Hepatocyte (in vitro differentiated cells): ENCODE measurements around the gene JADE1.

Source experiments
- EZH2 ChIP-seq: fragments of 200-600 bp; sonication (generic); IDR thresholded peaks from 2 replicates; pipeline ENCODE4 v1.6.1; 2016; ENCODE audit warnings: antibody characterized with exemption, mild to moderate bottlenecking, borderline replicate concordance
- EZH2phosphoT487 ChIP-seq: fragments of 200-600 bp; sonication (generic); IDR thresholded peaks from one replicate; pipeline ENCODE4 v1.6.1; 2018; ENCODE audit warnings: antibody characterized with exemption, mild to moderate bottlenecking, low read depth, moderate library complexity; ENCODE audit not compliant: unreplicated experiment, severe bottlenecking
- TF ChIP-seq, protein P1 (sequence below): fragments of 200-600 bp; sonication (generic); IDR thresholded peaks from 2 replicates; pipeline ENCODE4 v1.5.1; 2016; ENCODE audit warnings: antibody characterized with exemption, mild to moderate bottlenecking; ENCODE audit not compliant: poor library complexity

DNA sequence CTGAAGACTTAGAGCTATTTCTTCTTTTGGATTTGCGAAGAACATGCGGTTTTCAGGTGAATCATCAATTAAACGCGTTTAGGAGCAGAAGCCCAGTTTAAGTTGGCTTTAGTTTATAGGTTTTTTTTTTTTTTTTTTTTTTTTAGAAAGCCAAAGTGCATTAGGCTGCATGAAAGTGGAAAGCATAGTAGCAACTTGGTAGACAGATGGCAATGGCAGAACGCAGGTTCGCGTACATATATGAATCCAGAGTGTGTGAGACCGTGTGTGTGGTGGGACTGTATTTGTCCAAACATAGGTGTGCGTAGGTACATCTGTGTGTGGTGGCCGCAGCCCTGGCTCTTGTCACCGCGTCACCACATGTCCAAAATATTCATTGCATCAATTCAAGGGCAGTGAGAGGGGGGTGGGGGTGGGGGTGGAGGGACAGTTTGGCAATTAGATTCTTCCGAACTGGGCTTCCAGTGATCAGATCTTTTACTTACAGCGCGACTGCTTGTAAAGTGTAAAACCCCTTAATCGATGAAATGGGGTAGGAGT, 901 bp downstream of the JADE1 start:
- TF ChIP-seq, protein P1, sequence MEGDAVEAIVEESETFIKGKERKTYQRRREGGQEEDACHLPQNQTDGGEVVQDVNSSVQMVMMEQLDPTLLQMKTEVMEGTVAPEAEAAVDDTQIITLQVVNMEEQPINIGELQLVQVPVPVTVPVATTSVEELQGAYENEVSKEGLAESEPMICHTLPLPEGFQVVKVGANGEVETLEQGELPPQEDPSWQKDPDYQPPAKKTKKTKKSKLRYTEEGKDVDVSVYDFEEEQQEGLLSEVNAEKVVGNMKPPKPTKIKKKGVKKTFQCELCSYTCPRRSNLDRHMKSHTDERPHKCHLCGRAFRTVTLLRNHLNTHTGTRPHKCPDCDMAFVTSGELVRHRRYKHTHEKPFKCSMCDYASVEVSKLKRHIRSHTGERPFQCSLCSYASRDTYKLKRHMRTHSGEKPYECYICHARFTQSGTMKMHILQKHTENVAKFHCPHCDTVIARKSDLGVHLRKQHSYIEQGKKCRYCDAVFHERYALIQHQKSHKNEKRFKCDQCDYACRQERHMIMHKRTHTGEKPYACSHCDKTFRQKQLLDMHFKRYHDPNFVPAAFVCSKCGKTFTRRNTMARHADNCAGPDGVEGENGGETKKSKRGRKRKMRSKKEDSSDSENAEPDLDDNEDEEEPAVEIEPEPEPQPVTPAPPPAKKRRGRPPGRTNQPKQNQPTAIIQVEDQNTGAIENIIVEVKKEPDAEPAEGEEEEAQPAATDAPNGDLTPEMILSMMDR = peak; percentile 11
- TF ChIP-seq EZH2 (no peak), EZH2phosphoT487 (no peak)
